Stimulated activated effector memory CD8-positive, alpha-beta T cell treated with anti-CD3 and anti-CD28 coated beads, Interleukin-12 subunit alpha, Interleukin-12 subunit beta, amount 100 ng/mL, for 72 hours (primary cell): ENCODE results near the gene DCST2.

Experiments used
- ATAC-seq: fragments of 150-1000 bp; cut with Tn5 transposase; 2 replicates; pipeline ENCODE4 v1.10.0; 2021
- DNase-seq, 2 donors: peaks; one replicate each; pipeline ENCODE4 v3.0.0; 2021 to 2022; ENCODE audit warnings: low spot score in 2 of 2
- H3K27ac Mint-ChIP-seq: one replicate; pipeline ENCODE4 v1.8.0; 2022; ENCODE audit warnings: mild to moderate bottlenecking, mixed read lengths
- H3K36me3 Mint-ChIP-seq: one replicate; pipeline ENCODE4 v1.8.0; 2022; ENCODE audit warnings: mild to moderate bottlenecking, mixed read lengths
- H3K4me1 Mint-ChIP-seq: one replicate; pipeline ENCODE4 v1.8.0; 2022; ENCODE audit warnings: mixed read lengths
- H3K4me3 Mint-ChIP-seq: one replicate; pipeline ENCODE4 v1.8.0; 2022; ENCODE audit warnings: mild to moderate bottlenecking, mixed read lengths
- H3K9me3 Mint-ChIP-seq: one replicate; pipeline ENCODE4 v1.8.0; 2022; ENCODE audit warnings: mixed read lengths

The DCST2 gene

DNA sequence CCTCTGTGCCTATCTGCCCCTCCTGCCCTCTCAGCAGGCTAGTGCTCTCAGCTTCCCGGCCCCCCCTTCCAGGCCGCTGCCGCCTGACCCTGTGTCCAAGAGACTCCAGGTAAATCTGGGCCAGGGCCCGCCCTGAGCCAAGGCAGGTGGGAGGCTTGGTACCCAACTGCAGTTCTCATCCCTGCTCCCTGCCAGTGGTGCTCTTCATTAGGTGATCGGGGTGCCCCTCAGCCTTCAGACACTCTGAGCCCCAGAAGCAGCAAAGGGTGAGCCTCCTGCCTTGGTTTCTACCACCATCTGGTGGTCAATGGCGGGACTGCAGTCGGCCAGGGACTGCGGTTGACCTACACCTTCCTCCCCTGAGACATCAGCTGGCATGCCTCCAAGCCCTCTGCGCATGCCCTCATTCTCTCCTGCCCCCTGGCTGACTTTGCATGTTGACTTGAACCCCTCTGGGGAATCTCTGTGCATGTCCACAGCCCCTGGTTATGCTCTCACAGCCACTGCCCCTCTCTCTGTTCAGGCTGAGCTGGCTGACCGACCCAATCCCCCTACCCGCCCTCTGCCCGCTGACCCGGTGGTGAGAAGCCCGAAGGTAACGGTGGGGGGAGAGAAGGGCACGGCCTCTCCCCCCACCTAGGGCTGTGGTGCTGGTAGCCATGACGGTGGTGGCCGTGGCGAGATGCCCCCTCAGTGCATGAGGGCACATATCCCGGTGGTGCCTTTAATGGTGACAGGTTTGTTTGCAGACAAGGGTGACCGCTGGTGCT lies 28.0 kb upstream of the DCST2 start:
- no peak overlapping the region for H3K4me3 Mint-ChIP-seq
- H3K4me1 Mint-ChIP-seq, result peaks cover 36% of the 10 kb centered on the region
- DNase-seq, result peak; percentile 99 to 100
- peaks cover 18% of the 10 kb centered on the region for H3K36me3 Mint-ChIP-seq
- no peaks in the 10 kb centered on the region for H3K9me3 Mint-ChIP-seq
- peak; percentile 74 for ATAC-seq
- H3K27ac Mint-ChIP-seq, result peak overlapping the region; percentile 56

DNA sequence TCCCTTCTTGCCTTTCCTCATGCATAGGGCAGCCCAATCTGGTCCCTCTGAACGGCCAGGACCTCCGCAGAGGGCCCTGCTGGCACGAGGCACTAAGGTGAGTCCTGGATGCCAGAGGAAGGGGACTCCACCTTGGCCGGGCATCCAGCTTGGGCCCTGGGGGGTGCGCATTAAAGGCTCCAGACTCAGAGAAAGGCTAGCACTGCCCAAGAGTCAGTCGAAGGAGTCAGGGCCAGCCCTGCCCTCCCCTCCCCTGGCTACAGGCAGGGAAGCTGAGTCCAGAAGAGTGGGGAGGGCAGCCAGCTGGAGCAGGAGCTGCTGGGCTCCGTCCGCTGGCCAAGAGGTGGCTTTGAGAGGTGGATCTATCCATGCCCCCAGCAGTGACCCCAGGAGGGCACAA lies 27.2 kb upstream of the DCST2 start:
- H3K4me1 Mint-ChIP-seq, result peaks cover 36% of the 10 kb centered on the region
- H3K9me3 Mint-ChIP-seq, result no peaks in the 10 kb centered on the region
- no peak overlapping the region for H3K4me3 Mint-ChIP-seq
- H3K27ac Mint-ChIP-seq, result no peak overlapping the region
- peaks cover 19% of the 10 kb centered on the region for H3K36me3 Mint-ChIP-seq
- ATAC-seq (no peak), DNase-seq (no peak)

GRCh38 chr1:155057788-155058211 lies 24.2 kb upstream of the DCST2 start:
- peaks cover 26% of the 10 kb centered on the region for H3K36me3 Mint-ChIP-seq

DNA sequence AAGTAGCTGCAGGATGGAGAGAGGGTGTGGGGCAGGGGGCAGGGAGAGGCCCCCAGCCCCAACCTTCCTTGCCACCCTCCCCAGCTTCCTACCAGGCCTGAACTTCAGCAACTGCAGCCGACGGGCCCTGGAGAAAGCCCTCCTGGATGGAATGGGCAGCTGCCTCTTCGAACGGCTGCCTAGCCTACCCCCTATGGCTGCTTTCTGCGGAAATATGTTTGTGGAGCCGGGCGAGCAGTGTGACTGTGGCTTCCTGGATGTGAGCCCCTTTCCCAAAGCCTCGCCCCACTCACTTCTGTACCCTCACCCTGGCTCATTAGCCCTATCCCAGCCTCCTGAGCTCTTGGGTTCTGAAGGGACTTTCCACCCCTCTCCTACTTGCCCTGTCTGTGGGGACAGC lies 23.5 kb upstream of the DCST2 start:
- Mint-ChIP-seq H3K9me3 (no peaks in the 10 kb centered on the region), H3K27ac (no peak overlapping the region), H3K4me1 (peaks cover 23% of the 10 kb centered on the region), H3K36me3 (peaks cover 26% of the 10 kb centered on the region), H3K4me3 (no peak overlapping the region)
- ATAC-seq, result no peak
- no peak for DNase-seq

More at GRCh38 chr1:155057788-155058211, 24.2 kb upstream of the DCST2 start:
- Mint-ChIP-seq H3K27ac (no peak overlapping the region), H3K9me3 (no peaks in the 10 kb centered on the region), H3K4me1 (peaks cover 23% of the 10 kb centered on the region), H3K4me3 (no peak overlapping the region)
- ATAC-seq (no peak), DNase-seq (no peak)

DNA sequence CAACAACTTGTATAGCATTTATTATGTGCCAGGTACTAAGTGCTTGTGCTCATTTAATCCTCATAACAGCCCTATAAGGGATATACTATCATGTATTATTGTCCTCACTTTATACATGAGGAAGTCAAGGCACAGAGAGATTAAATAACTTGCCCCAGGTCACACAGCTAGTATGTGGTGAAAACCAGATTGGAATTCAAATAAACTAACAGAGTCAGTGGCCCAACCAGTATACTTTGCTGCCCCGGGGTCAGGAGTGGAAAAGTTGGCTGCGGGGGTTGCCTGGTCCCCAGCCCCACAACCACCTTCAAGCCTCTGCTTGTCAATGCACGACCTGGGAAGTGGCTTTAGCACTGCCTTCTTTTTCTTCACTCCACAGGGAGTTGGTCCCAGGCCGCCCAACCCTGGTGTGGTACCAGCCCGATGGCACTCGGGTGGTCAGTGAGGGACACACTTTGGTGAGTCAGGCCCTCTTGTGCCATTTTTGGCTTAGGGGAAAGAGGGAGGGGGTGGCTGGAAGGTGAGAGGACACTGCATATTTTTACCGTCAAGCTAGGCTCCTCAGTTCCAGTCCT lies 20.0 kb upstream of the DCST2 start:
- peaks cover 18% of the 10 kb centered on the region for H3K36me3 Mint-ChIP-seq
- H3K27ac Mint-ChIP-seq, result peak overlapping the region; percentile 77
- DNase-seq (no peak), ATAC-seq (no peak)
- H3K4me1 Mint-ChIP-seq, result peaks cover 34% of the 10 kb centered on the region
- H3K4me3 Mint-ChIP-seq, result peak overlapping the region; percentile 81
- H3K9me3 Mint-ChIP-seq, result no peaks in the 10 kb centered on the region

GRCh38 chr1:155052439-155053395 lies 19.1 kb upstream of the DCST2 start:
- ATAC-seq (no peak), DNase-seq (no peak)
- peaks cover 34% of the 10 kb centered on the region for H3K4me1 Mint-ChIP-seq
- peak overlapping the region; percentile 81 for H3K4me3 Mint-ChIP-seq
- no peaks in the 10 kb centered on the region for H3K9me3 Mint-ChIP-seq
- H3K36me3 Mint-ChIP-seq, result peaks cover 15% of the 10 kb centered on the region
- H3K27ac Mint-ChIP-seq, result peak overlapping the region; percentile 77

DNA sequence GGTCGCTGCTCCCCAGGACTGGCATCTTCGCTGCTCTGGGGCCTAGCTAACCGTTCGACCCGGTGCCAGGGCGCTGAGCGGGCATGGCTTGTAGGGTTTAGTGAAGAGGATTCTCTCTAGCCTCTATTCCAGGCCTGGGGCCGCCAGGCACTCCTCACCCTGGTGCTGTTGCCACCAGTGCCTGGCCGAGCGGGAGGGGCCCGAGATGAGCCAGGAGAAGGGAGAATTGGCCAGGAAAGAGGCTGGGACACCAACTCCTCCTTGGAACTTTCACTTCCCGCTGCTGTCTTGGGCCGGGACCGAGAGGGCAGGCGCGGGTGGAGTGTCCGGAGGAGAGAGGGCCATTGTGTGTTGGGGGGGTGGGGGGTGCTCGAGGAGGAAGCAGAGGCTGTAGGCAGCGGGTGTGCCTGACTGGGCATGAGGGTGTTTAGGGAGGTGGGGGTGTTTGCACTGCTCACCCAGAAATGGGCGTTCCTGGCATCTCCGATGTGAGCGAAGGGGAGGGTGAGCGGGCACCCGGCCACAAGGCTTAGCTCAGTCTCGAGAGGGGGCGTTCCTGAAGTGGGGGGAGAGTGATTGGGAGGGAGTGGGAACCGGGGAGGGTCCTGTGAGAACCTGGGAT lies 18.3 kb upstream of the DCST2 start:
- Mint-ChIP-seq H3K27ac (peak overlapping the region; percentile 77), H3K9me3 (no peaks in the 10 kb centered on the region), H3K4me1 (peaks cover 34% of the 10 kb centered on the region), H3K36me3 (peaks cover 8% of the 10 kb centered on the region), H3K4me3 (peak overlapping the region; percentile 81)
- DNase-seq, result peak; percentile 21 to 70
- ATAC-seq, result peak; percentile 49

DNA sequence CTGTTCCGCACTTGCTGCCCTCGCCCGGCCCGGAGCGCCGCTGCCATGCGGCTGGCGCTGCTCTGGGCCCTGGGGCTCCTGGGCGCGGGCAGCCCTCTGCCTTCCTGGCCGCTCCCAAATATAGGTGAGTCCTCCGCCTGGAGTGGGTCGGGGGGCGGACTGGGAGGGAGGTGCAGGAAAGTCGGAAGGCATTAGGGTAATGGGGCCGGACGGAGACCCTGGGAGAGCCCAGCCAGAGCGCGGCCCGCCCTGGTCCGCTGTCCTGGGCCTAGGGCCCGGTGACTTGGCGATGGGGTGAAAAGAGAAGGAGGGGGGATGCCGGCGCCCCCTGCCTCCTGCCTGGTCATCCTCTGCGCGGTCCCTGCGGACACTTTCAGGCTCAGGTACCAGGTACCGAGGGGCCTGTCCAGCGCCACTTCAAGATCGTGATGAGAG lies 17.8 kb upstream of the DCST2 start:
- peak overlapping the region; percentile 77 for H3K27ac Mint-ChIP-seq
- no peak for ATAC-seq
- DNase-seq, result no peak

DNA sequence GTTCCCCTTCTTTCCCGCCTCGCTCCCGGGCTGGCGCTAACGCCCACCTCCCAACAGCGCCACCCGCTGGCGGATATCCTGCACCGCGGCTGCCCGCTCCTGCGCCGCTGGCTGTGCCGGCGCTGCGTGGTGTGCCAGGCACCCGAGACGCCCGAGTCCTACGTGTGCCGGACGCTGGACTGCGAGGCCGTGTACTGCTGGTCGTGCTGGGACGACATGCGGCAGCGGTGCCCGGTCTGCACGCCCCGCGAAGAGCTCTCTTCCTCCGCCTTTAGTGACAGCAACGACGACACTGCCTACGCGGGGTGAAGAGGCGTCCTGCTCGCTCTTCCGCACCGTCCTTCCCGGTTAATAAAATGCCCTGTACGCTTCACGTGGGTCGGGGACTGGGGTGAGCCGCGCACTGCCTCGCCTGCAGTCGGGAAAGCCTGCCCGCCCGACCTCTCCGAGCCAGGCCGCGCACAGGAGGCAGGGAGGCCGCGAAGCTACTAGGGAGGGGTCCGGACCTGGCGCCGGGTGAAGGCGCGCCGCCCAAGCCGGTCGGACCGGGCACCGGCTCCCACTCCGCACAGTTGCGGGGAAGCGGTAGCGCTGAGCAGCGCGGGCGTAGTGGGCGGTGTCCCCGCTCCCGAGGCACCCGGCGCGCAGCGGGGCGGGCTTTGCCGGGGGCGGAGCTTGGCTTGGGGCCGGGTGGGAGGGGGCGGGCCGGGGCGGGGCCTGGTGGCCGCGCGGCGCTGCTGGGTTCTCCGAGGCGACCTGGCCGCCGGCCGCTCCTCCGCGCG lies 17.2 kb upstream of the DCST2 start, which contains the start of gene ADAM15:
Gene ADAM15, plus strand, starts transcription at position 757 of the 782 bp plus-strand sequence. CDS start 71 bp downstream, outside the sequence.
- peak within 1 kb of the TSS; percentile 77 for H3K27ac Mint-ChIP-seq
- peaks cover 35% of the 10 kb centered on the region for H3K4me1 Mint-ChIP-seq

More for the DNA sequence above, 17.8 kb upstream of the DCST2 start:
- H3K4me3 Mint-ChIP-seq, result peak overlapping the region; percentile 81
- H3K36me3 Mint-ChIP-seq, result peaks cover 8% of the 10 kb centered on the region
- H3K4me1 Mint-ChIP-seq, result peaks cover 34% of the 10 kb centered on the region
- no peaks in the 10 kb centered on the region for H3K9me3 Mint-ChIP-seq

GRCh38 chr1:155049651-155050559 lies 16.3 kb upstream of the DCST2 start:
- no peak for ATAC-seq
- H3K4me3 Mint-ChIP-seq, result peak overlapping the region; percentile 81
- no peaks in the 10 kb centered on the region for H3K36me3 Mint-ChIP-seq
- H3K27ac Mint-ChIP-seq, result peak overlapping the region; percentile 37
- H3K4me1 Mint-ChIP-seq, result peaks cover 43% of the 10 kb centered on the region
- DNase-seq, result no peak
- no peaks in the 10 kb centered on the region for H3K9me3 Mint-ChIP-seq

More for the DNA sequence above, 17.2 kb upstream of the DCST2 start, which contains the start of gene ADAM15:
- DNase-seq, result peak; percentile 87 to 89
- Mint-ChIP-seq H3K9me3 (no peaks in the 10 kb centered on the region), H3K36me3 (peaks cover 7% of the 10 kb centered on the region), H3K4me3 (peak within 1 kb of the TSS; percentile 81)
- peak; percentile 84 for ATAC-seq

DNA sequence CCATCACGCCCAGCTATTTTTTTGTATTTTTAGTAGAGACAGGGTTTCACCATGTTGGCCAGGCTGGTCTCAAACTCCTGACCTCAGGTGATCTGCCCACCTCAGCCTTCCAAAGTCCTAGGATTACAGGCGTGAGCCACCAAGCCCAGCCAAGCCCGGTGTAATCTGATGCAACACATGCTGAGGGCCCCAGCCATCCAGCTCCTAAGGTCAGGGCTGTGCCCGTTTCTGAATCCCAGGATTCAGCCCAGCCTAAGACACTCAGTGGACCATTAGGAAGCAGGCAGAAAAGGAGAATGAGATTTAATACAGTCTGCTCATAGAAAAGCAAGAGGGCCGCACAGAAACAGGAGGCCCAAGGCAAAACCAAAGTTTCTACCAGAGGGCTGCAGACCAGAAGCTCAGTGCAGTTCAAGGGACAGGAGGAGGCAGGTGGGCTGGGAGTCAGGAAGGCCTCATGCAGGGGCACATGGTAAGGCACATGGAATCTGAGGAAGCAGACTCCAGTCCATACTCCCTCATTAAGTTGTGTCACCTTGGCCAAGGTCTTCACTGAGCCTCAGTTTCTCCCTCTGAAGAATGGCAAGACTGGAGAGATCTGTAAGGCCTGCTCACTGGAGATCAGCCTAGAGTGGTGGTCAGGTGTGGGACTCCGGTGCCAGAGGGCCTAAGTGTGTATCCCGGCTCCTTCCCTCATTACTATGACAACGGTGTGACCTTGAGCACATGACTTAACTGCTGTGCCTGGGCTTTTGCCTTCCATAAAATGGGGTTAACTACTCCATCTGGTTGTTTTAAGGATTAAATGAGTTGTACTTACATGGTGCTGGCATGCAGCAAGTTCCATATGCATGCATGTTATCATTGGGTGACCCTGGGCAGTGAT lies 15.1 kb upstream of the DCST2 start:
- Mint-ChIP-seq H3K4me3 (no peak overlapping the region), H3K4me1 (peaks cover 51% of the 10 kb centered on the region), H3K27ac (no peak overlapping the region), H3K36me3 (no peaks in the 10 kb centered on the region), H3K9me3 (no peaks in the 10 kb centered on the region)
- DNase-seq (no peak), ATAC-seq (no peak)

DNA sequence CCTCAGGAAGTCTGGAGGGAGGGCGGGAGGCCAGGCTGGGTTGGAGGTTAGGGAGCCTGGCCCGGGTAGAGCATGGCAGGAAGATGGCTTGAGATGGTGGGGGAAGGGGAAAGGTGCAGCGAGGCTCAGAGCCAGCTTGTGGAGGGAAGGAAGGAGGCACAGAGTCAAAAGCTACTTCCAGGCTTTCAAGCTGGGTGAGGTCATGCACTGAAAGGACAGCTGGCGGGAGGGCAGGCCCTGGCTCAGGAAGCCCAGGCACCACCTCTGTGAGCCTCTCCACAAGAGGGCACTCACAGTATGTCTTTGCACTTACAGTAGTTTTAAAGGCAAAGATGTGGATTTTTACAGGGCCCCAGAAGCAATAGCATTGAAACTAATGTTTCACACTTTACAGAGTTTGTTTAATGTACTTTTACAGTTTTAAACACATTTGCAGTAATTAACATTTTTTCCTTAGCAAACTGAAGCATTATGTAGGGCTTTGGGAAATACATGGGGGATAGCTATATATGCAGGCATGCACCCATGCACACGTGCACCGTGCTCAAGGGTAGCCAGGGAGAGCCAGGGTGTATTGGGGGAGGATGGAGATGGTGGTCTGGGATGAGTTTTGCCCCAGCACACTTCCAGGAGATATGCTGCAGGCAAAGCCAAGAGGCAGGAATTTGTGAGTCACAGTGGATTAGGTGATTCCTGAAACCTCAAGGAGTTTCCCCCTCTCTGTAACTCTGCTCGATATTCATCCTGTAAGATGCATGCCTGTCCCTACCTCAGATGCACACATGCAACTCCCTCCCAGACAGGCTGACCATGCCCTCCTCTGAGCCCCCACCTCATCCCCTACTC lies 11.5 kb upstream of the DCST2 start:
- ATAC-seq (peak; percentile 87), DNase-seq (peak in 1 of 2 donors; percentile 60)
- H3K9me3 Mint-ChIP-seq, result no peaks in the 10 kb centered on the region
- no peak overlapping the region for H3K27ac Mint-ChIP-seq
- H3K36me3 Mint-ChIP-seq, result no peaks in the 10 kb centered on the region
- H3K4me1 Mint-ChIP-seq, result peaks cover 23% of the 10 kb centered on the region
- no peak overlapping the region for H3K4me3 Mint-ChIP-seq
